HCT116 (cell line): ENCODE results near the gene SYCP1. TPM values are rescaled to one million over a fixed set of nuclear protein-coding genes. Genes with fewer than 3 reads are reported as not detected.

ENCODE experiments used
- ATAC-seq: fragments of 200-7000 bp; cut with Tn5 transposase; 2 replicates; pipeline ENCODE4 v1.9.1; 2020; ENCODE audit warnings: mild to moderate bottlenecking, moderate library complexity
- BruUV-seq: library from RNA; stranded (reverse); fragments of 400-500 nt; replicated peaks from 2 replicates; lab custom pipeline; 2021; lab: Mats Ljungman, UMichigan
- CTCF ChIA-PET: fragments of 300-600 bp; sonication (Branson Sonifier 250); formaldehyde crosslinking; loops from one replicate; lab custom pipeline; 2021; ENCODE audit warnings: antibody characterized with exemption; lab: Charles Lee
- POLR2A ChIA-PET: fragments of 300-600, 350-600 bp; sonication (Branson Sonifier 250); formaldehyde crosslinking; loops from one replicate; lab custom pipeline; 2021; ENCODE audit warnings: antibody characterized with exemption; lab: Charles Lee
- RAD21 ChIA-PET, 2 experiments: fragments of 300-600 bp; sonication (Branson Sonifier 250); formaldehyde crosslinking; loops; one replicate each; lab custom pipeline; 2023; ENCODE audit warnings: low total read pairs in 2 of 2; ENCODE audit not compliant: uncharacterized antibody in 2 of 2, unreplicated experiment in 2 of 2, low non-redundant PET in 1 of 2; lab: Charles Lee
- DNase-seq: peaks from one replicate; pipeline ENCODE4 v3.0.0-alpha.2; 2010; ENCODE audit warnings: low read depth, low spot score
- H2AFZ ChIP-seq: fragments of 200-600 bp; shearing (Covaris generic), sonication (generic); 2 replicates; pipeline ENCODE4 v1.6.1; 2017; ENCODE audit warnings: low read depth, mixed run types, mixed read lengths, antibody characterized with exemption, low read length; ENCODE audit not compliant: poor library complexity, severe bottlenecking
- H3K27ac ChIP-seq: 2 replicates; pipeline ENCODE4 v1.5.1; 2012; ENCODE audit warnings: low read depth, low read length
- H3K27me3 ChIP-seq: fragments of 200-600 bp; sonication (generic); 2 replicates; pipeline ENCODE4 v1.6.1; 2016; ENCODE audit warnings: mixed run types, low read length, mixed read lengths; ENCODE audit not compliant: insufficient read depth
- H3K36me3 ChIP-seq, 2 experiments: fragments of 200-500 bp in 1 of 2; fragments of 200-600 bp in 1 of 2; sonication (Bioruptor generic) in 1 of 2; sonication (generic) in 1 of 2; 2 replicates each; pipeline versions ENCODE4 v1.5.1 to v1.6.1; 2014 to 2016; ENCODE audit warnings: low read length in 2 of 2, inconsistent platforms in 1 of 2, mixed read lengths in 1 of 2, mixed run types in 1 of 2; ENCODE audit not compliant: insufficient read depth in 2 of 2, control insufficient read depth in 1 of 2
- H3K4me1 ChIP-seq, 2 experiments: fragments of 200-600 bp in 1 of 2; sonication (generic) in 1 of 2; 2 replicates each; pipeline versions ENCODE4 v1.5.1 to v1.6.1; 2012 to 2017; ENCODE audit warnings: low read length in 2 of 2, inconsistent platforms in 1 of 2, mild to moderate bottlenecking in 1 of 2, mixed read lengths in 1 of 2, mixed run types in 1 of 2, moderate library complexity in 1 of 2; ENCODE audit not compliant: insufficient read depth in 2 of 2, control insufficient read depth in 1 of 2
- H3K4me2 ChIP-seq: fragments of 200-600 bp; sonication (generic); 2 replicates; pipeline ENCODE4 v1.6.1; 2017; ENCODE audit warnings: mixed run types, low read length, mixed read lengths
- H3K4me3 ChIP-seq, 2 experiments: fragments of 200-600 bp in 1 of 2; sonication (generic) in 1 of 2; replicated peaks in 1 of 2; 2 replicates each; pipeline ENCODE4 v1.5.1; 2011 to 2016; ENCODE audit warnings: low read length in 2 of 2, control low read depth in 1 of 2, low read depth in 1 of 2, mild to moderate bottlenecking in 1 of 2, mixed read lengths in 1 of 2, mixed run types in 1 of 2
- H3K79me2 ChIP-seq: fragments of 200-600 bp; sonication (generic); 2 replicates; pipeline ENCODE4 v1.6.1; 2017; ENCODE audit warnings: mild to moderate bottlenecking, mixed run types, low read length, moderate library complexity, mixed read lengths; ENCODE audit not compliant: insufficient read depth
- H3K9ac ChIP-seq: fragments of 200-600 bp; sonication (generic); 2 replicates; pipeline ENCODE4 v1.6.1; 2016; ENCODE audit warnings: low read length, mixed read lengths
- H3K9me2 ChIP-seq: fragments of 200-600 bp; sonication (generic), shearing (Covaris generic); 2 replicates; pipeline ENCODE4 v1.6.1; 2017; ENCODE audit warnings: mixed run types, mild to moderate bottlenecking, moderate library complexity; ENCODE audit not compliant: insufficient read depth
- H3K9me3 ChIP-seq, 2 experiments: fragments of 200-500 bp in 1 of 2; fragments of 200-600 bp in 1 of 2; sonication (Bioruptor generic) in 1 of 2; sonication (generic) in 1 of 2; 2 replicates each; pipeline ENCODE4 v1.6.1; 2014 to 2017; ENCODE audit warnings: low read length in 2 of 2, mixed read lengths in 2 of 2, inconsistent platforms in 1 of 2, low read depth in 1 of 2, mild to moderate bottlenecking in 1 of 2, mixed run types in 1 of 2, moderate library complexity in 1 of 2; ENCODE audit not compliant: control insufficient read depth in 1 of 2, insufficient read depth in 1 of 2
- H4K20me1 ChIP-seq: fragments of 200-600 bp; sonication (generic), shearing (Covaris generic); 2 replicates; pipeline ENCODE4 v1.6.1; 2017; ENCODE audit warnings: mixed run types, mild to moderate bottlenecking, moderate library complexity; ENCODE audit not compliant: insufficient read depth
- CBX3 ChIP-seq: IDR thresholded peaks from 2 replicates; pipeline ENCODE4 v1.6.1; 2012; ENCODE audit warnings: low read depth
- CEBPB ChIP-seq: IDR thresholded peaks from 2 replicates; pipeline ENCODE4 v1.6.1; 2012; ENCODE audit warnings: low read depth
- EGR1 ChIP-seq: IDR thresholded peaks from 2 replicates; pipeline ENCODE4 v1.6.1; 2012; ENCODE audit warnings: low read depth
- ELF1 ChIP-seq: IDR thresholded peaks from 2 replicates; pipeline ENCODE4 v1.6.1; 2012; ENCODE audit warnings: low read depth, borderline replicate concordance
- EZH2 ChIP-seq: fragments of 200-600 bp; sonication (generic); IDR thresholded peaks from 2 replicates; pipeline ENCODE4 v1.6.1; 2017; ENCODE audit warnings: antibody characterized with exemption, mixed run types
- EZH2phosphoT487 ChIP-seq: fragments of 200-600 bp; IDR thresholded peaks from 2 replicates; pipeline ENCODE4 v1.6.1; 2018; ENCODE audit warnings: antibody characterized with exemption, borderline replicate concordance
- FOSL1 ChIP-seq: IDR thresholded peaks from 2 replicates; pipeline ENCODE4 v1.6.1; 2012; ENCODE audit warnings: low read depth
- POLR2A ChIP-seq: IDR thresholded peaks from 2 replicates; pipeline ENCODE4 v1.7.0; 2011; ENCODE audit warnings: borderline replicate concordance; ENCODE audit not compliant: insufficient read depth, insufficient read length; ENCODE audit errors: extremely low read depth
- SIN3A ChIP-seq: IDR thresholded peaks from 2 replicates; pipeline ENCODE4 v1.6.1; 2012; ENCODE audit warnings: low read depth
- SP1 ChIP-seq: IDR thresholded peaks from 2 replicates; pipeline ENCODE4 v1.6.1; 2012; ENCODE audit warnings: low read depth
- SRF ChIP-seq: IDR thresholded peaks from 2 replicates; pipeline ENCODE4 v1.6.1; 2012; ENCODE audit warnings: low read depth
- TCF7L2 ChIP-seq: IDR thresholded peaks from 2 replicates; pipeline ENCODE4 v1.7.0; 2011; ENCODE audit warnings: borderline replicate concordance, inconsistent platforms; ENCODE audit not compliant: insufficient read depth, insufficient read length; ENCODE audit errors: extremely low read depth
- YY1 ChIP-seq: IDR thresholded peaks from 2 replicates; pipeline ENCODE4 v1.6.1; 2011; ENCODE audit warnings: low read length, low read depth, moderate library complexity, mild to moderate bottlenecking; ENCODE audit not compliant: insufficient replicate concordance; ENCODE audit errors: extremely low read depth
- ZFX ChIP-seq: fragments of 450-650 bp; IDR thresholded peaks from 2 replicates; pipeline ENCODE4 v1.6.1; 2017
- ZNF274 ChIP-seq: fragments of 200-500 bp; sonication (Bioruptor generic); IDR thresholded peaks from 2 replicates; pipeline ENCODE4 v1.6.1; 2014; ENCODE audit warnings: mild to moderate bottlenecking, low read depth, low read length, inconsistent platforms
- intact Hi-C: fragments of 100-400 bp; cut with micrococcal nuclease; formaldehyde crosslinking; loops from 2 replicates; pipeline ENCODE4 v1.10.0; 2022
- total RNA-seq: library from RNA; stranded (reverse); gene quantifications from one replicate; pipeline ENCODE4 v1.2.1, GENCODE V29; 2021; ENCODE audit not compliant: unreplicated experiment
- TF ChIP-seq, protein P1 (sequence below), 3 experiments: fragments of 200-600 bp in 1 of 3; sonication (generic) in 1 of 3; IDR thresholded peaks in 2 of 3; conservative IDR thresholded peaks in 1 of 3; 2 replicates each; pipeline ENCODE4 v1.5.1; 2012 to 2017; ENCODE audit warnings: low read depth in 2 of 3, low read length in 2 of 3, antibody characterized with exemption in 1 of 3, borderline replicate concordance in 1 of 3, control low read depth in 1 of 3, mild to moderate bottlenecking in 1 of 3, mixed read lengths in 1 of 3, mixed run types in 1 of 3, moderate library complexity in 1 of 3; ENCODE audit not compliant: insufficient read depth in 1 of 3
- TF ChIP-seq, protein P2 (sequence below): IDR thresholded peaks from 2 replicates; pipeline ENCODE4 v1.6.1; 2011; ENCODE audit warnings: mild to moderate bottlenecking, low read length, moderate library complexity; ENCODE audit not compliant: insufficient replicate concordance; ENCODE audit errors: extremely low read depth
- TF ChIP-seq, protein P3 (sequence below): IDR thresholded peaks from 2 replicates; pipeline ENCODE4 v1.6.1; 2012; ENCODE audit warnings: low read depth
- TF ChIP-seq, protein P4 (sequence below): IDR thresholded peaks from 2 replicates; pipeline ENCODE4 v1.6.1; 2012

Gene SYCP1
- total RNA-seq, 1 experiment from 2014 or later: not detected

DNA sequence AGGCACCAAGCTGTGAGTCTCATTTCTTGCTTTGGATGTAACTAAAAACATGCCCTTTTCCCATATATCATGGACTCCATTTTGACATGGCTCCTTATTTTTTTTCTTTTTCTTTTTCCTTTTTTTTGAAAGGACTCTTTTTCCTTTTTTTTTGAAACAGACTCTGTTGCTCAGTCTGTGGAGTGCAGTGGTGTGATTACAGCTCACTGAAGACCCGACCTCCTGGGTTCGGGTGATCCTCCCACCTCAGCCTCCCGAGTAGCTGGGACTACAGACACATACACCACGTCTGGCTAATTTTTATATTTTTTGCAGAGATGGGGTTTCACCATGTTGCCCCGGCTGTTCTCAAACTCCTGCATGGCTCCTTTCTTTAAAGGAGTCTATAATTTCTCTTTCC is 10.4 kb upstream of the SYCP1 start:
- no peaks in the 10 kb centered on the region for H3K9me3 ChIP-seq
- ChIA-PET CTCF (no interaction called here), RAD21 (no interaction called here), POLR2A (no interaction called here)
- H3K79me2 ChIP-seq: no peaks in the 10 kb centered on the region
- H3K4me3 ChIP-seq: no peak overlapping the region
- ATAC-seq (no peak), DNase-seq (no peak)
- no peak overlapping the region for H3K4me2 ChIP-seq
- no peaks in the 10 kb centered on the region for H4K20me1 ChIP-seq
- H3K4me1 ChIP-seq: no peaks in the 10 kb centered on the region
- H2AFZ ChIP-seq: no peak overlapping the region
- no TSS peak for BruUV-seq
- intact Hi-C loops: no loop called here
- TF ChIP-seq, protein P1, sequence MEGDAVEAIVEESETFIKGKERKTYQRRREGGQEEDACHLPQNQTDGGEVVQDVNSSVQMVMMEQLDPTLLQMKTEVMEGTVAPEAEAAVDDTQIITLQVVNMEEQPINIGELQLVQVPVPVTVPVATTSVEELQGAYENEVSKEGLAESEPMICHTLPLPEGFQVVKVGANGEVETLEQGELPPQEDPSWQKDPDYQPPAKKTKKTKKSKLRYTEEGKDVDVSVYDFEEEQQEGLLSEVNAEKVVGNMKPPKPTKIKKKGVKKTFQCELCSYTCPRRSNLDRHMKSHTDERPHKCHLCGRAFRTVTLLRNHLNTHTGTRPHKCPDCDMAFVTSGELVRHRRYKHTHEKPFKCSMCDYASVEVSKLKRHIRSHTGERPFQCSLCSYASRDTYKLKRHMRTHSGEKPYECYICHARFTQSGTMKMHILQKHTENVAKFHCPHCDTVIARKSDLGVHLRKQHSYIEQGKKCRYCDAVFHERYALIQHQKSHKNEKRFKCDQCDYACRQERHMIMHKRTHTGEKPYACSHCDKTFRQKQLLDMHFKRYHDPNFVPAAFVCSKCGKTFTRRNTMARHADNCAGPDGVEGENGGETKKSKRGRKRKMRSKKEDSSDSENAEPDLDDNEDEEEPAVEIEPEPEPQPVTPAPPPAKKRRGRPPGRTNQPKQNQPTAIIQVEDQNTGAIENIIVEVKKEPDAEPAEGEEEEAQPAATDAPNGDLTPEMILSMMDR (IDR thresholded peaks at IDR 0.05 in 2 of 3, conservative IDR thresholded peaks at IDR 0.05 in 1 of 3; ENCODE audit: borderline replicate concordance in 1 of 3, insufficient read depth in 1 of 3, low read depth in 2 of 3, low read length in 2 of 3): no peak
- TF ChIP-seq CBX3 (no peak), POLR2A (no peak), ZFX (no peak), EZH2 (no peak), EZH2phosphoT487 (no peak), ZNF274 (no peak), EGR1 (no peak), SRF (no peak), CEBPB (no peak), TCF7L2 (no peak), SIN3A (no peak), FOSL1 (no peak), ELF1 (no peak), YY1 (no peak), SP1 (no peak)
- TF ChIP-seq, protein P2, sequence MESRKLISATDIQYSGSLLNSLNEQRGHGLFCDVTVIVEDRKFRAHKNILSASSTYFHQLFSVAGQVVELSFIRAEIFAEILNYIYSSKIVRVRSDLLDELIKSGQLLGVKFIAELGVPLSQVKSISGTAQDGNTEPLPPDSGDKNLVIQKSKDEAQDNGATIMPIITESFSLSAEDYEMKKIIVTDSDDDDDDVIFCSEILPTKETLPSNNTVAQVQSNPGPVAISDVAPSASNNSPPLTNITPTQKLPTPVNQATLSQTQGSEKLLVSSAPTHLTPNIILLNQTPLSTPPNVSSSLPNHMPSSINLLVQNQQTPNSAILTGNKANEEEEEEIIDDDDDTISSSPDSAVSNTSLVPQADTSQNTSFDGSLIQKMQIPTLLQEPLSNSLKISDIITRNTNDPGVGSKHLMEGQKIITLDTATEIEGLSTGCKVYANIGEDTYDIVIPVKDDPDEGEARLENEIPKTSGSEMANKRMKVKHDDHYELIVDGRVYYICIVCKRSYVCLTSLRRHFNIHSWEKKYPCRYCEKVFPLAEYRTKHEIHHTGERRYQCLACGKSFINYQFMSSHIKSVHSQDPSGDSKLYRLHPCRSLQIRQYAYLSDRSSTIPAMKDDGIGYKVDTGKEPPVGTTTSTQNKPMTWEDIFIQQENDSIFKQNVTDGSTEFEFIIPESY: no peak
- TF ChIP-seq, protein P3, sequence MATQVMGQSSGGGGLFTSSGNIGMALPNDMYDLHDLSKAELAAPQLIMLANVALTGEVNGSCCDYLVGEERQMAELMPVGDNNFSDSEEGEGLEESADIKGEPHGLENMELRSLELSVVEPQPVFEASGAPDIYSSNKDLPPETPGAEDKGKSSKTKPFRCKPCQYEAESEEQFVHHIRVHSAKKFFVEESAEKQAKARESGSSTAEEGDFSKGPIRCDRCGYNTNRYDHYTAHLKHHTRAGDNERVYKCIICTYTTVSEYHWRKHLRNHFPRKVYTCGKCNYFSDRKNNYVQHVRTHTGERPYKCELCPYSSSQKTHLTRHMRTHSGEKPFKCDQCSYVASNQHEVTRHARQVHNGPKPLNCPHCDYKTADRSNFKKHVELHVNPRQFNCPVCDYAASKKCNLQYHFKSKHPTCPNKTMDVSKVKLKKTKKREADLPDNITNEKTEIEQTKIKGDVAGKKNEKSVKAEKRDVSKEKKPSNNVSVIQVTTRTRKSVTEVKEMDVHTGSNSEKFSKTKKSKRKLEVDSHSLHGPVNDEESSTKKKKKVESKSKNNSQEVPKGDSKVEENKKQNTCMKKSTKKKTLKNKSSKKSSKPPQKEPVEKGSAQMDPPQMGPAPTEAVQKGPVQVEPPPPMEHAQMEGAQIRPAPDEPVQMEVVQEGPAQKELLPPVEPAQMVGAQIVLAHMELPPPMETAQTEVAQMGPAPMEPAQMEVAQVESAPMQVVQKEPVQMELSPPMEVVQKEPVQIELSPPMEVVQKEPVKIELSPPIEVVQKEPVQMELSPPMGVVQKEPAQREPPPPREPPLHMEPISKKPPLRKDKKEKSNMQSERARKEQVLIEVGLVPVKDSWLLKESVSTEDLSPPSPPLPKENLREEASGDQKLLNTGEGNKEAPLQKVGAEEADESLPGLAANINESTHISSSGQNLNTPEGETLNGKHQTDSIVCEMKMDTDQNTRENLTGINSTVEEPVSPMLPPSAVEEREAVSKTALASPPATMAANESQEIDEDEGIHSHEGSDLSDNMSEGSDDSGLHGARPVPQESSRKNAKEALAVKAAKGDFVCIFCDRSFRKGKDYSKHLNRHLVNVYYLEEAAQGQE: no peak
- TF ChIP-seq, protein P4, sequence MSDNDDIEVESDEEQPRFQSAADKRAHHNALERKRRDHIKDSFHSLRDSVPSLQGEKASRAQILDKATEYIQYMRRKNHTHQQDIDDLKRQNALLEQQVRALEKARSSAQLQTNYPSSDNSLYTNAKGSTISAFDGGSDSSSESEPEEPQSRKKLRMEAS: no peak
- H3K27me3 ChIP-seq: no peaks in the 10 kb centered on the region
- no peaks in the 10 kb centered on the region for H3K36me3 ChIP-seq
- no peaks in the 10 kb centered on the region for H3K9me2 ChIP-seq
- H3K9ac ChIP-seq: no peak overlapping the region
- no peak overlapping the region for H3K27ac ChIP-seq
